H9 (cell line): ENCODE results near the gene CCR5. TPM values are rescaled to one million over a fixed set of nuclear protein-coding genes. Genes with fewer than 3 reads are reported as not detected.

Experiments used
- DNase-seq: peaks from one replicate; pipeline ENCODE4 v3.0.0-alpha.2; 2017
- H2AFZ ChIP-seq: one replicate; pipeline ENCODE4 v1.6.1; 2013; ENCODE audit warnings: mild to moderate bottlenecking, low read length, control low read depth, moderate library complexity
- H2AK5ac ChIP-seq: 2 replicates; pipeline ENCODE4 v1.6.1; 2013; ENCODE audit warnings: low read length, control low read depth, mixed read lengths; ENCODE audit not compliant: insufficient read length
- H2BK120ac ChIP-seq: one replicate; pipeline ENCODE4 v1.6.1; 2013; ENCODE audit warnings: low read depth, mild to moderate bottlenecking, low read length, control low read depth, inconsistent platforms; ENCODE audit not compliant: poor library complexity, severe bottlenecking
- H2BK12ac ChIP-seq: 2 replicates; pipeline ENCODE4 v1.6.1; 2013; ENCODE audit warnings: low read length, control low read depth, mixed read lengths, low read depth; ENCODE audit not compliant: insufficient read length
- H2BK15ac ChIP-seq: 2 replicates; pipeline ENCODE4 v1.6.1; 2013; ENCODE audit warnings: low read depth, low read length, control low read depth
- H2BK20ac ChIP-seq: one replicate; pipeline ENCODE4 v1.6.1; 2013; ENCODE audit warnings: low read depth, mild to moderate bottlenecking, low read length, control low read depth, inconsistent platforms; ENCODE audit not compliant: poor library complexity, severe bottlenecking
- H2BK5ac ChIP-seq: 2 replicates; pipeline ENCODE4 v1.6.1; 2013; ENCODE audit warnings: low read length, control low read depth, mixed read lengths; ENCODE audit not compliant: insufficient read length
- H3K14ac ChIP-seq: 2 replicates; pipeline ENCODE4 v1.6.1; 2013; ENCODE audit warnings: low read length, control low read depth; ENCODE audit not compliant: insufficient read depth
- H3K18ac ChIP-seq: 2 replicates; pipeline ENCODE4 v1.6.1; 2013; ENCODE audit warnings: low read depth, mild to moderate bottlenecking, mixed read lengths, low read length, control low read depth; ENCODE audit not compliant: insufficient read length
- H3K23ac ChIP-seq: 2 replicates; pipeline ENCODE4 v1.6.1; 2013; ENCODE audit warnings: low read length, control low read depth, mixed read lengths, low read depth; ENCODE audit not compliant: insufficient read length
- H3K23me2 ChIP-seq: 2 replicates; pipeline ENCODE4 v1.6.1; 2013; ENCODE audit warnings: low read depth, mild to moderate bottlenecking, mixed read lengths, low read length, control low read depth; ENCODE audit not compliant: insufficient read length, poor library complexity, severe bottlenecking
- H3K27ac ChIP-seq: 2 replicates; pipeline ENCODE4 v1.5.1; 2013; ENCODE audit warnings: low read length, control low read depth, mixed read lengths, low read depth; ENCODE audit not compliant: insufficient read length
- H3K27me3 ChIP-seq: 2 replicates; pipeline ENCODE4 v1.6.1; 2013; ENCODE audit warnings: low read length, control low read depth, inconsistent platforms; ENCODE audit not compliant: insufficient read depth
- H3K4ac ChIP-seq: 2 replicates; pipeline ENCODE4 v1.6.1; 2013; ENCODE audit warnings: low read depth, mild to moderate bottlenecking, control low read depth, inconsistent platforms, low read length, moderate library complexity
- H3K4me1 ChIP-seq: 2 replicates; pipeline ENCODE4 v1.6.1; 2013; ENCODE audit warnings: low read length, control low read depth, inconsistent platforms; ENCODE audit not compliant: insufficient read depth
- H3K4me2 ChIP-seq: 2 replicates; pipeline ENCODE4 v1.6.1; 2013; ENCODE audit warnings: low read length, control low read depth, mixed read lengths; ENCODE audit not compliant: insufficient read length, insufficient read depth
- H3K56ac ChIP-seq: 2 replicates; pipeline ENCODE4 v1.6.1; 2013; ENCODE audit warnings: low read depth, mild to moderate bottlenecking, mixed read lengths, low read length, control low read depth; ENCODE audit not compliant: insufficient read length
- H3K79me1 ChIP-seq: 2 replicates; pipeline ENCODE4 v1.6.1; 2013; ENCODE audit warnings: low read depth, mild to moderate bottlenecking, moderate library complexity, low read length, control low read depth, inconsistent platforms; ENCODE audit not compliant: insufficient read depth, poor library complexity, severe bottlenecking
- H3K79me2 ChIP-seq: 2 replicates; pipeline ENCODE4 v1.6.1; 2013; ENCODE audit warnings: low read length, control low read depth, inconsistent platforms; ENCODE audit not compliant: insufficient read depth
- H3K9ac ChIP-seq: 2 replicates; pipeline ENCODE4 v1.6.1; 2013; ENCODE audit warnings: low read length, control low read depth, mixed read lengths; ENCODE audit not compliant: insufficient read length; ENCODE audit errors: extremely low read depth
- H3K9me3 ChIP-seq: one replicate; pipeline ENCODE4 v1.6.1; 2013; ENCODE audit warnings: low read depth, low read length, inconsistent platforms; ENCODE audit not compliant: control insufficient read depth
- H3T11ph ChIP-seq: one replicate; pipeline ENCODE4 v1.6.1; 2013; ENCODE audit warnings: mild to moderate bottlenecking, low read length, control low read depth, inconsistent platforms
- H4K20me1 ChIP-seq: one replicate; pipeline ENCODE4 v1.6.1; 2013; ENCODE audit not compliant: control insufficient read depth, insufficient read length, insufficient read depth
- H4K5ac ChIP-seq: 2 replicates; pipeline ENCODE4 v1.6.1; 2013; ENCODE audit warnings: low read depth, mild to moderate bottlenecking, mixed read lengths, low read length, control low read depth; ENCODE audit not compliant: insufficient read length
- H4K8ac ChIP-seq: replicated peaks from 2 replicates; pipeline ENCODE4 v1.6.1; 2013; ENCODE audit warnings: low read length, control low read depth, mixed read lengths, low read depth; ENCODE audit not compliant: insufficient read length
- H4K91ac ChIP-seq: 2 replicates; pipeline ENCODE4 v1.6.1; 2013; ENCODE audit warnings: low read depth, mild to moderate bottlenecking, moderate library complexity, mixed read lengths, low read length, control low read depth; ENCODE audit not compliant: insufficient read length
- H3K27ac Mint-ChIP-seq, 3 experiments: 2 replicates in 2 of 3; 3 replicates in 1 of 3; pipeline ENCODE4 v1.8.0; 2020 to 2021; ENCODE audit warnings: mixed read lengths in 3 of 3, mild to moderate bottlenecking in 1 of 3, moderate library complexity in 1 of 3
- H3K27me3 Mint-ChIP-seq: 2 replicates; pipeline ENCODE4 v1.8.0; 2021; ENCODE audit warnings: low read depth, mild to moderate bottlenecking, moderate library complexity, mixed read lengths
- H3K36me3 Mint-ChIP-seq, 3 experiments: 2 replicates in 2 of 3; 3 replicates in 1 of 3; pipeline ENCODE4 v1.8.0; 2020 to 2021; ENCODE audit warnings: low read depth in 3 of 3, mixed read lengths in 3 of 3; ENCODE audit not compliant: insufficient read depth in 1 of 3
- H3K4me1 Mint-ChIP-seq, 2 experiments: 2 replicates each; pipeline ENCODE4 v1.8.0; 2020; ENCODE audit warnings: mixed read lengths in 2 of 2
- H3K4me3 Mint-ChIP-seq, 2 experiments: 2 replicates in 1 of 2; 3 replicates in 1 of 2; pipeline ENCODE4 v1.8.0; 2020 to 2021; ENCODE audit warnings: mild to moderate bottlenecking in 2 of 2, mixed read lengths in 2 of 2, moderate library complexity in 1 of 2
- H3K9me3 Mint-ChIP-seq, 2 experiments: 2 replicates in 1 of 2; 3 replicates in 1 of 2; pipeline ENCODE4 v1.8.0; 2020; ENCODE audit warnings: mild to moderate bottlenecking in 2 of 2, mixed read lengths in 2 of 2, moderate library complexity in 1 of 2
- CTCF ChIP-seq: fragments of 200-600 bp; sonication (generic); conservative IDR thresholded peaks from 3 replicates; pipeline ENCODE4 v1.8.0; 2021; ENCODE audit warnings: antibody characterized with exemption, mild to moderate bottlenecking
- WGBS: extraction: QIAGEN DNeasy Blood & Tissue Kit; methylation state at CpG from one replicate; pipeline ENCODE4 v1.1.7; 2013; ENCODE audit warnings: missing lambda C conversion rate, low lambda C conversion rate, mixed read lengths; ENCODE audit not compliant: insufficient read length; ENCODE audit errors: extremely low coverage; 5-methylcytosine and 5-hydroxymethylcytosine counted together
- total RNA-seq: library from RNA; stranded (reverse); gene quantifications from 2 replicates; pipeline ENCODE4 v1.2.1, GENCODE V29; 2021

Gene CCR5
- total RNA-seq, 1 experiment from 2014 or later: not detected

- H3K79me1 ChIP-seq: no peaks in the 10 kb centered on the region
- no peak overlapping the region for H2AFZ ChIP-seq
- H2BK120ac ChIP-seq: no peak overlapping the region
- Mint-ChIP-seq H3K4me3 (no peak overlapping the region), H3K27me3 (peaks cover 6% of the 10 kb centered on the region), H3K36me3 (no peaks in the 10 kb centered on the region), H3K4me1 (peaks cover 9 to 16% of the 10 kb centered on the region in 2 experiments), H3K27ac (0 out of 7 replicates have a peak overlapping the region, but pooled peaks of 1 of the 3 experiments have one; percentile 19), H3K9me3 (no peaks in the 10 kb centered on the region)
- H4K91ac ChIP-seq: no peak overlapping the region
- no peak overlapping the region for H3K27ac ChIP-seq
- H3K18ac ChIP-seq: no peak overlapping the region
- no peak overlapping the region for H2AK5ac ChIP-seq
- H3K4me2 ChIP-seq: no peak overlapping the region
- no peak for TF ChIP-seq CTCF
- no peak overlapping the region for H2BK5ac ChIP-seq
- WGBS: no CpG with 5 or more reads among the region's 6 CpGs
- no peak overlapping the region for H3K9ac ChIP-seq
- H3K56ac ChIP-seq: no peak overlapping the region
- no peaks in the 10 kb centered on the region for H3K4me1 ChIP-seq
- H2BK12ac ChIP-seq: no peak overlapping the region
- H3K79me2 ChIP-seq: no peaks in the 10 kb centered on the region
- DNase-seq: no peak
- no peak overlapping the region for H4K5ac ChIP-seq
- H3K27me3 ChIP-seq: no peaks in the 10 kb centered on the region
- no peaks in the 10 kb centered on the region for H3K23me2 ChIP-seq
- H2BK15ac ChIP-seq: no peak overlapping the region
- no peak overlapping the region for H2BK20ac ChIP-seq
- H4K20me1 ChIP-seq: no peaks in the 10 kb centered on the region
- H3K4ac ChIP-seq: no peak overlapping the region
- H3K23ac ChIP-seq: no peak overlapping the region
- no peak overlapping the region for H3K14ac ChIP-seq
- H3T11ph ChIP-seq: no peak overlapping the region
- H4K8ac ChIP-seq: no peak overlapping the region
- H3K9me3 ChIP-seq: no peaks in the 10 kb centered on the region
Observed at GRCh38 chr3:46395766-46396530, 25.2 kb downstream of the CCR5 start.
